ENCODE results near the gene COL15A1. TPM values are rescaled to one million over a fixed set of nuclear protein-coding genes. Genes with fewer than 3 reads are reported as not detected.

The COL15A1 gene
- total RNA-seq, 1 experiment from 2014 or later: not detected

DNA sequence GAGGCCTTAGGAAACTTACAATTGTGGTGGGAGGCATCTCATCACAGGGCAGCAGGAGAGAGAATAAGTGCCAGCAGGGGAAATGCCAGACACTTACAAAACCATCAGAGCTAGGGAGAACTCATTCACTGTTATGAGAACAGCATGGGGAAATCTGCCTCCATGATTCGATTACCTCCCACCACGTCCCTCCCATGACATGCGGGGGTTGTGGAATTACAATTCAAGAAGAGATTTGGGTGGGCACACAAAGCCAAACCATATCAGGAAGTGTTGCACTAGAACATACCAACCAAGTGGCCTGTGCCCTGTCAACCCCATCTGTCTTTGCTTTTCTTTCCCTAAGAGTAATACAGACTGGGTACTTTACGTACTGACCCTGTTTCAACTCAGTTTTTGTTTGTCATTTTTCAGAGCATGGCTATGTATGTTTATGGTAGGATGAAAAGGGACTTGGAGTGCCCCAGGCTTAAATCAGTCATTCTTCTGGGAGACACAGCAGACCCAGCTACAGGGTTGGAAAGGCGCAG is 102.9 kb downstream of the COL15A1 start:
- Histone ChIP-seq H4K8ac (replicated peaks; ENCODE audit: insufficient read length, low read depth, low read length) (no peak overlapping the region), H3K18ac (ENCODE audit: insufficient read length, low read depth, low read length) (no peak overlapping the region), H3K4ac (ENCODE audit: low read depth, low read length) (no peak overlapping the region), H3K4me1 (ENCODE audit: insufficient read depth, low read length) (no peaks in the 10 kb centered on the region), H3K79me1 (ENCODE audit: insufficient read depth, low read depth, low read length, poor library complexity, severe bottlenecking) (no peaks in the 10 kb centered on the region), H3K9ac (ENCODE audit: extremely low read depth, insufficient read length, low read length) (no peak overlapping the region), H3K27me3 (ENCODE audit: insufficient read depth, low read length) (no peaks in the 10 kb centered on the region), H3K23me2 (ENCODE audit: insufficient read length, low read depth, low read length, poor library complexity, severe bottlenecking) (no peaks in the 10 kb centered on the region), H2BK15ac (ENCODE audit: low read depth, low read length) (no peak overlapping the region), H3K79me2 (ENCODE audit: insufficient read depth, low read length) (no peaks in the 10 kb centered on the region), H3K23ac (ENCODE audit: insufficient read length, low read depth, low read length) (no peak overlapping the region), H3K4me2 (ENCODE audit: insufficient read depth, insufficient read length, low read length) (no peak overlapping the region), H3K14ac (ENCODE audit: insufficient read depth, low read length) (no peak overlapping the region), H2BK120ac (ENCODE audit: low read depth, low read length, poor library complexity, severe bottlenecking) (no peak overlapping the region), H2BK12ac (ENCODE audit: insufficient read length, low read depth, low read length) (no peak overlapping the region), H4K20me1 (ENCODE audit: control insufficient read depth, insufficient read depth, insufficient read length) (no peaks in the 10 kb centered on the region), H2BK20ac (ENCODE audit: low read depth, low read length, poor library complexity, severe bottlenecking) (no peak overlapping the region), H2AK5ac (ENCODE audit: insufficient read length, low read length) (no peak overlapping the region), H3K27ac (ENCODE audit: insufficient read length, low read depth, low read length) (no peak overlapping the region), H3T11ph (ENCODE audit: low read length) (no peak overlapping the region), H3K56ac (ENCODE audit: insufficient read length, low read depth, low read length) (no peak overlapping the region), H2AFZ (ENCODE audit: low read length) (no peak overlapping the region), H4K5ac (ENCODE audit: insufficient read length, low read depth, low read length) (no peak overlapping the region), H3K9me3 (ENCODE audit: control insufficient read depth, low read depth, low read length) (no peaks in the 10 kb centered on the region), H4K91ac (ENCODE audit: insufficient read length, low read depth, low read length) (no peak overlapping the region), H2BK5ac (ENCODE audit: insufficient read length, low read length) (no peak overlapping the region)
- WGBS (ENCODE audit: extremely low coverage, insufficient read length, low lambda C conversion rate): no CpG with 5 or more reads among the region's 5 CpGs
- no peak for DNase-seq
- peaks cover 8 to 9% of the 10 kb centered on the region in 2 experiments for H3K9me3 Mint-ChIP-seq
- TF ChIP-seq, protein P1, sequence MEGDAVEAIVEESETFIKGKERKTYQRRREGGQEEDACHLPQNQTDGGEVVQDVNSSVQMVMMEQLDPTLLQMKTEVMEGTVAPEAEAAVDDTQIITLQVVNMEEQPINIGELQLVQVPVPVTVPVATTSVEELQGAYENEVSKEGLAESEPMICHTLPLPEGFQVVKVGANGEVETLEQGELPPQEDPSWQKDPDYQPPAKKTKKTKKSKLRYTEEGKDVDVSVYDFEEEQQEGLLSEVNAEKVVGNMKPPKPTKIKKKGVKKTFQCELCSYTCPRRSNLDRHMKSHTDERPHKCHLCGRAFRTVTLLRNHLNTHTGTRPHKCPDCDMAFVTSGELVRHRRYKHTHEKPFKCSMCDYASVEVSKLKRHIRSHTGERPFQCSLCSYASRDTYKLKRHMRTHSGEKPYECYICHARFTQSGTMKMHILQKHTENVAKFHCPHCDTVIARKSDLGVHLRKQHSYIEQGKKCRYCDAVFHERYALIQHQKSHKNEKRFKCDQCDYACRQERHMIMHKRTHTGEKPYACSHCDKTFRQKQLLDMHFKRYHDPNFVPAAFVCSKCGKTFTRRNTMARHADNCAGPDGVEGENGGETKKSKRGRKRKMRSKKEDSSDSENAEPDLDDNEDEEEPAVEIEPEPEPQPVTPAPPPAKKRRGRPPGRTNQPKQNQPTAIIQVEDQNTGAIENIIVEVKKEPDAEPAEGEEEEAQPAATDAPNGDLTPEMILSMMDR (conservative IDR thresholded peaks at IDR 0.05): no peak
- no peaks in the 10 kb centered on the region for H3K27me3 Mint-ChIP-seq (ENCODE audit: low read depth)
- no peak overlapping the region for H3K4me3 Mint-ChIP-seq
- no peaks in the 10 kb centered on the region for H3K36me3 Mint-ChIP-seq (ENCODE audit: insufficient read depth in 1 of 3, low read depth in 3 of 3)
- H3K4me1 Mint-ChIP-seq: peaks cover 3 to 8% of the 10 kb centered on the region in 2 experiments; a peak in 3 of 4 replicates
- no peak overlapping the region for H3K27ac Mint-ChIP-seq
